GM18508 (cell line): ENCODE results near the gene TANK.
"Not testable (repeated sequence)": the region's sequence is repeated elsewhere in the genome, so short reads cannot be mapped to it uniquely, and the experiment has no call there.

Source experiments
- ATAC-seq: cut with Tn5 transposase; IDR thresholded peaks from one replicate; pipeline ENCODE4 v1.9.1; 2021; ENCODE audit warnings: moderate number of reproducible peaks; ENCODE audit not compliant: insufficient read depth, unreplicated experiment

TANK gene

DNA sequence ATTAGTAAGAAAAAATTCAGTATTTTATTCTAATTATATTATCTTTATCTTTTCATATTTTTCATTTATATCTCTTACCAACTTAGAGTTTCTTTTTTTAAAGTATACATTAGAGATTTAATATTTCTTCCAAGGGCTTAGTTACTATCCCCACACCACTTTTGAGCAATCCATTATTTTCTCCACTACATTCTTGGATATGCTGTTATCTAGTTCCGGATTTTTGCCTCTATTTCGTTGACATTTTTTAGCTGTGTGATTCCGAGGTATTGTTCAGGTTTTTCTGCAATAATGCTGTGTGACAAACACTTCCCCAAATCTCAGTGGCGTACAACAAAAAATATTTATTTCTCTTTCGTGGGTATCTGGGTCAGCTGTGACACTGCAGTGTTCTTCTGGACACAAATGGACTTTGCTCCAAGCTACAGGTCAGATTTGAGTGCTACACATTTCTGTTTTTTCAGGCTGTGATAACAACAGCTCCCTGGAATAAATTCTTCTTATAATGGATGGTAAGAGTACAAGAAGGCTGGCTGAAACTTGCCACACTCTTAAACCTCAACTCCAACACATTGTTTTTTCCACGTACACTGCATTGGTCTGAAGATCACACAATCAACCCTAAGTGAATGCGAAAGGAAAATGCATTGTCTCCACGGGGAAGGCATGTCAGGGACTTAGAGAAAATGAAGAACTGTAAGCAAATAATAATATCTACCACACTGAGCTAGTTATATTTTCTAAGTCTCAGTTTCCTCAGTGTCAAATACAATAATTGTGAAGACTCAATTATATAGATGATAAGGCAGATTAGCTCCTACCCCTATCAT, 97.1 kb downstream of the TANK start:
- ATAC-seq = no peak

DNA sequence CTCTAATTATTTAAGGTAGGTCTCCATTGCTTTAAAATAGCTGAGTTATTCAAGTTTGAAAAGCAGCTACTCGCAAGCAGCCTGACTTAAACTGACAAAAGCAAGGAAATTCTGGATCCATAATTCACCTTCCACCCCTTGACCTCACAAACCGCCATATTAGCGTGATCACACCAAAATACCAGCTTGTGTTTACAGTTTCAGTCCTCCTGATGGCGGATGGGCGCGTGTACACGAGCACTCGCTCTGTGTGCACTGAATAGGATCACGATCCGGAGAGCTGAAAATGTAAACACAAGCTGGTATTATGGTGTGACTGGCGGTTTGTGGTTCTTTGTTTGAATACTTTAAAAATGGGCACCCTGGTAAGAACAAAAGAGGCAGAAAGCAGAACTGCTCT, 105.6 kb downstream of the TANK start:
- no peak for ATAC-seq

DNA sequence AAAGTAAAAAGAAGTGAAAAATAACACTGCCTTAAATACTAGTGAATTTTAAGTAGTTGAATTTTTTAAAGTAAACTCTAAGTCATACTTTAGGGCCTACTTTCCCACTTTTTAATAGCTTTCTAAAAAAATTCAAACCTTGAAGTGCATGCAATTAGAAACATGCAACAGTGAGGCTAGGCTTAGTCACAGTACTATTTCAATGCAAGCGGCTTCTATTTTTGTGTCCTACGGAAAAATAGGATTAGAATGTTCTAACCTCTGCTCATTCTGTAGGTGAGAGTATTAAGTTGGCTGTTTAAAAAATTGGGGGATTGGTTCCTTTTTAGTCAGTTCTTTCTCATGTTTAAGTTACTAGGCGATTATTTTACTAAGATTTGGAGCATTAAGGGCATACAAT, 108.9 kb downstream of the TANK start:
- ATAC-seq = no peak

DNA sequence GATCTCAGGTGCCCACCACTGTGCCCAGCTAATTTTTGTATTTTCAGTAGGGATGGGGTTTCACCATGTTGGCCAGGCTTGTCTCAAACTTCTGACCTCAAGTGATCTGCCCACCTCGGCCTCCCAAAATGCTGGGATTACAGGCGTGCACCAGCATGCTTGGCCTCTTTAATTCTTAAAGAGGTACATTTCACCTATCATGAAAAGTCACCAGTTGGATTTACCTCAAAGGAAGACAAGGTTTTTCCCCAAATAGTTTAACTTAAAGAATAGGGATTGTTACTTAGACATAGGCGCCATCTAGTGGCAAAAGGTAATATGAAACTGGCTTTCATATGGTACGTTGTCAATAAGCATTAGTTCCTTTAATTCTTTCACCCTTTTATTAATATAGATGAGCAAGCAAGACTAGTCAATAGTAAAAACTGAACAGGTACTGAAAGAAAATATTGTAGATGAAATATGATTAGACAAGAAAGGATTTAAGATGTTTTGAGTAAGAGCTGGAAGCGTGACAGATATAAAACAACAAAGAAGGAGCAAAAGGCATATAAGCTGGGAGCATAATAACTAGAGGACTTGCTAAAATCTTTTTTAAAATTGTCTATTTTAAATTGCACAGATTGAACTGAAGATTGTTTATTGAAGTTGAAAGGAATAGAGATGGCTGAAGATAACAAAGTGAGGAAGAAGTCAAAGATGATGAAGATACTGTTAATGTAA, 113.0 kb downstream of the TANK start:
- peak; percentile 70 for ATAC-seq

DNA sequence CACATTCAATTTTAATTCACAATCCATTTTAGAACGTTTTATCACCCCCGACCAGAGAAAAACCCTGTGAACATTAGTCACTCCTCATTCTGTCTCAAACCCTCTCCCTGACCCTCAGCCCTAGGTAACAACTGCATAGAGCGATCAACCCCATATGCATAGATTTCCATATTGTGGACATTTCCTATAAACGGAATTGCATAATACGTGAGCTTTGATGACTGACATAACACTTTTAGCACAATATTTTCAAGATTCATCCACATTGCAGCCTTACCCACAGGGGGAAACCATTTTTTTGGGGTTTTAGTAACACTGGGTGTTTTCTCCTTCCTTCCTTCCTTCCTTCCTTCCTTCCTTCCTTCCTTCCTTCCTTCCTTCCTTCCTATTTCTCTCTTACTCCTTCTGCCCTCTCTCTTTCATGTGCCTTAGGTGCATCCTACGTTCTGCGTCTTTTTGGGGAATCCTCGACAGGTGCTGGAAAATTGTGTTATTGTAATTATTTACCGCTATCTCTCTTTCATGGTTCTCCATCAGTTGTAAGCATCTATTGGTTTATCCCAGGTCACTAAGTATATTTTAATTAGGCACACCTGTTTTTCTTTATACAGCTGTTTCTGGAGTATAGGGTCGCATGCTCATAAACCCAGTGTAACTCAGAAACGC, 118.5 kb downstream of the TANK start:
- not testable (repeated sequence) for ATAC-seq

DNA sequence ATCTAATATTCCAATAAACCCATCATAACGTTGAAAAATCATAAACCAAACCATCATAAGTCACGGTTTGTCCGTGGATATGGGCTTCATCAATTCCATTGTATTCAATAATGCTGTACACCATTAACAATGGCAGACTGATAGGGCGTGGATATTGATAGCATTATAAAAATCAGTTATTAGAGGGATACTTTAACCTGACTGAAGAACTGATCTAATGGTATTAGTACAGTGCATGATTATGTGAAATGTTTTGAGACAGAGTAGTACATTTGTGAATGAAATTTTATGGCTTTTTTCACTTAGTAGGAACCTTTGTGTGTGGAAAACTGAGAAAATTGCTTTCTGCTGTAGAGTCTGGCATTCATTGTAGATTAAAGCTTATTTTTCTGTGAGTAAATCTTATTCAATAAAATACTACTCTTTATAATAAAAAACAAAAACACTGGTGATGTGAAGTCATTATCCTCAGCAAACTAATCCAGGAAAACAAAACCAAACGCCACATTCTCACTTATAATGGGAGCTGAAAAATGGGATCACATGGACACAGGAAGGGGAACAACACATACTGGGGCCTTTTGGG, 119.1 kb downstream of the TANK start:
- not testable (repeated sequence) for ATAC-seq

DNA sequence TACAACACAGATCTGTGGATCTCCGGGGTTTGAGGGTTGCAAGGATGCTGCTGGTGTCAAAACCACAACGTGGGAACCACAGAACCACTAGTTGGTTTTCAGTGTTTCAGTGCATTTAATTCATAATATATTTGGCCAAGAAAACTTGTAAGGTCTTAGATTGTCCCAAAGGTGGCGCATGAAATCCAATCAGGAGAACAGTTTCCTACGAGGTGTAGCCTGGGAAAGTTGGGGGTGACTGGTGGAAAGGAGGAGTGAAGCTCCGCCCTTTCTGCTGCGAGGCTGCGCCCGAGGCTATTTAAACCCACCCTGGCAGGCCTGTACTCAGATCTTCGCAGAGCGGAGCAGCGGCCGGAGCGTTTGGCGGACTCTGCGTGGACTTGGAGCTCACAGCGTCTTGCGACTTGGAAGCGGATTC, 120.7 kb downstream of the TANK start:
- not testable (repeated sequence) for ATAC-seq

DNA sequence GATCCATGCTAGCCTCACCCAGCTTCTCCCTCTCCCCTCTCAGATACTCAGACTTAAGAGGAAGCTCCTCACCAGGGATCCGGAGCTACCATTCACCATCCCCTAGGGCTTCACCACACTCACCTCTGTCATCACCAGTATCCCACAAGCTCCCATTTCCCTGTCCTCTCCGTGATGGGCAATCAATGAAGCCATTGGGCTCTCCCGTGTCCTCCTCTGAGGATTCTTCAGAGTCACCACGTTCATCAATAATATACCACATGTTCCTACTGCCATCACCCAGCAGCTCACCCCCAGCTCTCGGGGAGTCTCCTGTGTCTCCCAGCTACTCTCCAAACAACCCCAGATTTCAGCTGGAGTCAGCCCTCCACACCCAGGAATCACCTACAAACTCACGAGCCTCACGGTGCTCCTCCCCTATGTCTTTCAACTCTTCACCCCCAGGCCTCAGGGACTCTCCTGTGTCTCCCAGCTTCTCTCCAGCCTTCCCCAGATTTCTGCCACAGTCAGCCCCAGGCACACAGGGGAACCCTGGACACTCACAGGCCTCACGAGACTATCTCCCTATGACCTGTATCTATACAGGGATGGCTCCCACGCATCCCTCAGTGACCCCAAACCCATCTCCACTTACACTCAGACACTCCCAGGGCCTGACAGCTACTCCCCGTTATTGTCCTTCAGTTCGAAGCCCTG, 121.5 kb downstream of the TANK start:
- not testable (repeated sequence) for ATAC-seq

DNA sequence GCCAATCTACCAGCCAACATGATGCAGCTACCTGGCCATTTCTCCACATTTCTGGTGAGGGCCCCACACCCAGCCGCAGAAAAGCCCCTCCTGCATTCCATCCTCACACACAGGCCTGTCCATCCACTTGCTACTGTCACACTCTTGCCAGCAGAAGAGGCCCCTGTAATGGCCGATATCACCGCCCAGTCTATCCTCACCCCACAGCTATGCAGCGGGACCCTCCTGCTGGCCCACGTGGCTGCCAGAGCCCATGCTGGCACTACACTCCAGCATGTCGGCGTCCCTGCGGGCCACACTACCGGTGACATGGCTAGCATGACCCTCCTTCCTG, 122.0 kb downstream of the TANK start:
- not testable (repeated sequence) for ATAC-seq

DNA sequence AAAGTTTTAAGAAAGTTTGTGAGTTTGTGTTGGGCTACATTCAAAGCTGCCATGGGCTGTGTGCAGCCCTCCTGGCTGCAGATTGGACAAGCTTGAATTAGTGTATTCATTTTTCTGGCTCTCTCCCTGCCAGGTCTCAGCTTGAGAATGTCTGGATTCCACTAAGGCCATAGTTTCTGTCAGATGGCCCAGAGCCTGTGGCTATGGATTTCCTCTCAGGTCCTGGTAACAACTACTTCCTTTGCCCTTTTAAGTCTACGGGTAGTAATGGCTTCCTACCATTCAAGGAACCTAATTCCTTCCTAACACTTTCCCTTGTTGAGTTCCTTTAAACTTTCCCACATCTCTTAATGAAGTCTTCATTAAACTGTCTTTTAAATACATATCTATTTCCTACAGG, 123.7 kb downstream of the TANK start:
- ATAC-seq = no peak
